ENCODE results near the gene TPRG1.

The TPRG1 gene

DNA sequence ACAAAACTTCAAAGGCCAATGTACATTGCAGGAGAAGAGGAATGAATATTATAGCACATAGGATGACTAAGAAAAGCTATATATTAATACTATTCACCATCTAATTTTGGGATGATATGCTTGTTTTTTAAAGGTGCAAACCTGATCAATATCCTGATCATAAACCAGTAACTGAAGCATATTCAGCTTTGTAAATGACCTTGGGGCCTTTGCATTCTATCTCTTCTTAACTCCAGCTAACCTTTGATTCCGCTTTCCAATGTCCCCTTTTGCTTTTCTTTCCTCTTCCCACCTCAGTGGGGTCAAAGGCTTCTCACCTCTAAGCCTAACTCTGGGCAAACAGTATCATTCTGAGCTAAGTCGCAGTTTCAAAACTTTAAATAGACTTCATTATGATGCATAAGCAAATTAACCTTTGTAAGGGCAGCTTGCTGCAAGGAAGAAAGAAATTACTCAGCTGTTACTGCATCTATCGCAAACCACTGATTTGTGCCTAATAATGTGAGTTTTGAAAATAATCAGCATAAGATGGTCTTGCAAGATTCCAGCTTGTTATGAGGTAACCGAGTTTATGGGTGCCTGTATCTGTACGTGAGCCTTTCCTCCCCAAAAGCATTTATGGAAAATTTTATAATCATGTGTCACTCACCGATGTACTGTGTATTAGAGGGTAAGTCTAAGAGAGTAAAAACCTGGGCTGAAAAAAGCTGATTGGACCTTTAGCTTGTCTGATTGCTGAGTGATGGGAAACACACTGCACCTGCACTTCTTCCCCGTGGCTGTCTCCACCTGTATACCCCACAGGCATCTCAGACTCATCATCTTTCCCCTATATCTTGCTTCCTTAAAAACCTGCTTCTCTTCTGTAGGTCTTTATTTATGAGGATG lies 116.8 kb downstream of the TPRG1 start:
- no peak for DNase-seq (ENCODE audit: low read depth)
- no peak for TF ChIP-seq CTCF (conservative IDR thresholded peaks at IDR 0.05; ENCODE audit: control insufficient read depth, insufficient read depth, low read depth, low read length)
- H3K4me3 ChIP-seq (ENCODE audit: control insufficient read depth, low read depth, low read length), result no peak overlapping the region

DNA sequence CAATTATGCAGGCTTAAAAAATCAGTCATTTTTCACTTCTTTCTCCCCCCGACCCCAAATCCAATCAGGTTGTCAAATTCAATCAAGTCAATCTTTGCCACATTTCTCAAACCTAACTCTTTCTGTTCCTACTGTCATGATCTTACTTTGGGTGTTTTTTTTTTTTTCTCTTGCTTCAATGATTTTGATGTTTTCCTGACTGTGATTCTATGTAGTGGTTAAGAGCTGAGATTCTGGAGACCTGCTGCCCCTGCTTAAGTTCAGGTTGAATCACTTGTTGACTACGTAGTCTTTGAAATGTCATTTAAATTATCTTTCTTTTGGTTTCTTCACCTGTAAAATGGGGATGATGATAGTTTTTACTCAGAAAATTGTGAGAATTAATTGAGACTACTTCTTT lies 117.5 kb downstream of the TPRG1 start:
- DNase-seq (ENCODE audit: low read depth), result no peak
- TF ChIP-seq CTCF (conservative IDR thresholded peaks at IDR 0.05; ENCODE audit: control insufficient read depth, insufficient read depth, low read depth, low read length), result no peak
- no peak overlapping the region for H3K4me3 ChIP-seq (ENCODE audit: control insufficient read depth, low read depth, low read length)

GRCh38 chr3:189292667-189293484 lies 121.1 kb downstream of the TPRG1 start:
- DNase-seq (ENCODE audit: low read depth), result no peak
- no peak overlapping the region for H3K4me3 ChIP-seq (ENCODE audit: control insufficient read depth, low read depth, low read length)
- TF ChIP-seq CTCF (conservative IDR thresholded peaks at IDR 0.05; ENCODE audit: control insufficient read depth, insufficient read depth, low read depth, low read length), result no peak

- no peak for TF ChIP-seq CTCF (conservative IDR thresholded peaks at IDR 0.05; ENCODE audit: control insufficient read depth, insufficient read depth, low read depth, low read length)
- no peak for DNase-seq (ENCODE audit: low read depth)
- no peak overlapping the region for H3K4me3 ChIP-seq (ENCODE audit: control insufficient read depth, low read depth, low read length)
Measured at GRCh38 chr3:189294649-189295048, 122.9 kb downstream of the TPRG1 start.

DNA sequence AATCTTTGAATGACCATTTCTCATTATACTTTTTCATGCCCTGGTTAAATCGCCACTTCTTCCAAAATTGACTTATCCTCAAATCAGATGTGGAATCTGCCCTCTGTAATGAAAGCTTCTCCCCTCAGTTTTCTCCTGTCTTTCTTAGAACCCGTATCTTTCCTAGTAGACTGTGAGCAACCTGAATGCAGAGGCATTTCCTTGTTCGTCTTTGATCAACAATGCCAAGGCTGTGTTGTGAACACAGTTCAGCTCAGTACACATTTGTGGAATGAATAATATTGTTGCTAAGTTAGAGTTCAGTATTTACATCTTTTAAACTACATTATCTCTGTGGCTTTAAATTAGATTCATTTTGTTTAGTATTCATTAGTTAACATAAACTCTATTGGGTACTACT lies 123.3 kb downstream of the TPRG1 start:
- no peak overlapping the region for H3K4me3 ChIP-seq (ENCODE audit: control insufficient read depth, low read depth, low read length)
- no peak for DNase-seq (ENCODE audit: low read depth)
- TF ChIP-seq CTCF (conservative IDR thresholded peaks at IDR 0.05; ENCODE audit: control insufficient read depth, insufficient read depth, low read depth, low read length), result no peak

DNA sequence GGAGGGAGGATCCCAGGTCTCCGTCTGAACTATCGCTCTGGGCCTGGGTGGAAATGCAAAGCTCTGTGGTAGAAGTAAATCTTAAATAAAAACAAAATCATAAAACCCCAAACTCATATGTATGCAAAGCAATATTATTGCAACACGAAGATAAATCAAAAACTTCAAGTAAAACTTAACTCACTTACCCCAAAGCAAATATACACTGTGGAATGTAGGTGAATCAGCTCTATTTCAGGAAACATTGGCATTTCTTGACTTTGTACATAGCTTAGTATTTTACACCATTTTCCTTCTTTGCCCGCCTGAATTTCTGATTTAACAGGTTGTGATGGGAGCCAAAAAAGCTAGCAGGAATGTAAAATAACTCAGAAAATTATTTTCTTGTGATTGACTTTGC lies 126.2 kb downstream of the TPRG1 start:
- no peak overlapping the region for H3K4me3 ChIP-seq (ENCODE audit: control insufficient read depth, low read depth, low read length)
- no peak for TF ChIP-seq CTCF (conservative IDR thresholded peaks at IDR 0.05; ENCODE audit: control insufficient read depth, insufficient read depth, low read depth, low read length)
- DNase-seq (ENCODE audit: low read depth), result no peak

All from fibroblast of mammary gland (primary cell).